ENCODE measurements around the gene TBP.
"Not testable (repeated sequence)": the region's sequence is repeated elsewhere in the genome, so short reads cannot be mapped to it uniquely, and the experiment has no call there.

The TBP gene

DNA sequence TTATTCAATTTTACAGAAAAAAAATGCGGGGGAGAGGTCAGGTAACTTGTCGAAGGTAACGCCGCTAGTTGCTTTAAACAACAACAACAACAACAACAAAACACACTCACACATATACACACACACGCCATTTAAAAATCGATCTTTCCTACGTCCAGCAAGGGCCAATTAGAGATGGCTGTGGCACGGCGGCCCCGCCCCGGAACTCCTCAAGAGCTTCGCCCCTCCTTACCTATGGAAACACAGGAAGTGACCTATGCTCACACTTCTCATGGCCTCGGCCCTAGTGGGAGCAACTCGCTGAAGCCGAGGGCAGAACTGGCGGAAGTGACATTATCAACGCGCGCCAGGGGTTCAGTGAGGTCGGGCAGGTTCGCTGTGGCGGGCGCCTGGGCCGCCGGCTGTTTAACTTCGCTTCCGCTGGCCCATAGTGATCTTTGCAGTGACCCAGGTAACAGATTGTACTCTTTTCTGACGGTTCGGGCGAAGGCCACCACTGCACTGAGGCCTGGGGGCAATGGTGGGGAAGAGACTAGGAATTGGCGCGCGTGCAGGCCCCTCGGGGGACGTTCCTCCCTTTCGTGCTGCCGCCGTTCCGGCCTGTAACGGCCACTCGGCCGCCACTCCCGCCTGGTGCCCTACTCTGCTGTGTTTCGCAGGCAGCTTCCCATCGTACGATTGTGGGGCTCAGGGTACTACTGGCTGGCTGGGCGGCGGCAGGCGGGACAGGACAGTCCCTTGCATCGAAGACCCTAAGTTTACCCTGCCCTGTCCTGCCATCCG is at the start of gene TBP:
TBP (plus strand) TSS at position 357 of the 783 bp plus-strand sequence. CDS start 2,661 bp downstream, outside the sequence.
- peak; percentile 95 for DNase-seq

DNA sequence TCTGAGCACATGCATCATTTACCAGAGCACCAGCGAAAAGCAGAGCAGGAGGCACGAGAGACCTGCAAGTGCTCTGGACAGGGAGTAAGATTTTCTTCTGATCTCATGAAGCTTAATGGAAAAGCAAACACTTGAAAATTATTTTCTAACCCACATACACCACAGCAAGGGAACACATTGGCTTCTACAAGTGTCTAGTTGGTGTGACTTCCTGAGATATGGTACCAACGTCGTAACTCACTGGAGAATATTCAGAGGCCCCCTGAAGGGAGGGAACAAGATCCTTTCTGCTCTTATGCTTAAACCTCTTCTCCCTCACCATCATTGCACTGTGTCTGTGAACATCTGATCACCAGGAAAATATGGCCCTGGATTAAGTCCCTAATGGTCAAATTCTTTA is 49.7 kb upstream of the TBP start:
- DNase-seq: no peak

DNA sequence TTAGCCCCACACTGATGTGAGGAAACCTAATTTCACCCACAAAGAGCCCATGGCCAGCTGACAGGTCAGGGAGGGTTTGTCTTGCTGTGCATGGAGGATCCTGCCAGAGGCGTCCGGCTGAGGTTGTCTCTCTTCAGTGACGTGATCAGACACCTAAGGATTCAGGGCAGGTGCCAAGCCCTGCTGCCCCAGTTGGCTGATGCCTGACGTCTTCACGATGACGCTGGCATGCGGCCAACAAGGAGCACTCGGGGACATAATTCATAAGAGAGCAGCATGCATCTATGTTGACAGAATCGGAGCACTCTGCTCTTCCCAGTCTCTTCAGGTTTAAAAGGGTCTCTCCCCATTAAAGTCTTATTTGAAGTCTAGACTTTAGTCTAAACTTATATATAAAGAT is 48.9 kb upstream of the TBP start:
- DNase-seq: no peak

DNA sequence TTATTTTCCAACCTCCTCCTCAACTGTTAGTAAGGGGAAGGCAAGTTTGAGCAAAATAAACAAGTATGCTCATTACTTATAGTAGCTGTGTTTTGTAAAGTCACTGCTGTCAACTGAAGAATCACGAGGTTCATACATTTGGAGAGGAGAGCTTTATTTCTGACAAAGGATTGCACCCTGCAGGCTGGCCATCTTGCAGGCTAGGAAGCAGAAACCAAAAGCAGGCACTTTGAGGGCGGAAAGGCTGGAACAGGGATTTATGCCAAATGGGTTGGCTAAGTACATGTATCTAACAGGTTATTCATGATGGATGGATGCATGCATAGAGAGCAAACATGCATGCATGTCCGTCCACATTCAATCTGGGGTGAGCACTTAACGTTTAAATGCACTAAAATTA is 47.7 kb upstream of the TBP start:
- DNase-seq: no peak

DNA sequence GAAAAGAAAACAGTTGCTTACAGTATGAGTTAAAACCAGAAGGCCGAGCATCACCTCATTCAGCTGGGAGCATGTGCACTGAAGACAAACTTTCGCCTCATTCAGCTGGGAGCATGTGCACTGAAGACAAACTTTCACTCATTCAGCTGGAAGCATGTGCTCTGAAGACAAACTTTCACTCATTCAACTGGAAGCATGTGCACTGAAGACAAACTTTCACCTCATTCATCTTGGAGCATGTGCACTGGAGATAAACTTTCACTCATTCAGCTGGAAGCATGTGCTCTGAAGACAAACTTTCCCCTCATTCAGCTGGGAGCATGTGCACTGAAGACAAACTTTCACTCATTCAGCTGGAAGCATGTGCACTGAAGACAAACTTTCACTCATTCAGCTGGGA is 46.4 kb upstream of the TBP start:
- not testable (repeated sequence) for DNase-seq

DNA sequence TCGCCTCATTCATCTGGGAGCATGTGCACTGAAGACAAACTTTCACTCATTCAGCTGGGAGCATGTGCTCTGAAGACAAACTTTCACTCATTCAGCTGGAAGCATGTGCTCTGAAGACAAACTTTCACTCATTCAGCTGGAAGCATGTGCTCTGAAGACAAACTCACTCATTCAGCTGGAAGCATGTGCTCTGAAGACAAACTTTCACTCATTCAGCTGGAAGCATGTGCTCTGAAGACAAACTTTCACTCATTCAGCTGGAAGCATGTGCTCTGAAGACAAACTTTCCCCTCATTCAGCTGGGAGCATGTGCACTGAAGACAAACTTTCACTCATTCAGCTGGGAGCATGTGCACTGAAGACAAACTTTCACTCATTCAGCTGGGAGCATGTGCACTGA is 45.9 kb upstream of the TBP start:
- not testable (repeated sequence) for DNase-seq

DNA sequence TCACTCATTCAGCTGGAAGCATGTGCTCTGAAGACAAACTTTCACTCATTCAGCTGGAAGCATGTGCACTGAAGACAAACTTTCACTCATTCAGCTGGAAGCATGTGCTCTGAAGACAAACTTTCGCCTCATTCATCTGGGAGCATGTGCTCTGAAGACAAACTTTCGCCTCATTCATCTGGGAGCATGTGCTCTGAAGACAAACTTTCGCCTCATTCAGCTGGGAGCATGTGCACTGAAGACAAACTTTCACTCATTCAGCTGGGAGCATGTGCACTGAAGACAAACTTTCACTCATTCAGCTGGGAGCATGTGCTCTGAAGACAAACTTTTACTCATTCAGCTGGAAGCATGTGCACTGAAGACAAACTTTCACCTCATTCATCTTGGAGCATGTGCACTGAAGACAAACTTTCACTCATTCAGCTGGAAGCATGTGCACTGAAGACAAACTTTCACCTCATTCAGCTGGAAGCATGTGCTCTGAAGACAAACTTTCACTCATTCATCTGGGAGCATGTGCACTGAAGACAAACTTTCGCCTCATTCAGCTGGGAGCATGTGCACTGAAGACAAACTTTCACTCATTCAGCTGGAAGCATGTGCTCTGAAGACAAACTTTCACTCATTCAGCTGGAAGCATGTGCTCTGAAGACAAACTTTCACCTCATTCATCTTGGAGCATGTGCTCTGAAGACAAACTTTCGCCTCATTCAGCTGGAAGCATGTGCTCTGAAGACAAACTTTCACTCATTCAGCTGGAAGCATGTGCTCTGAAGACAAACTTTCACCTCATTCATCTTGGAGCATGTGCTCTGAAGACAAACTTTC is 45.1 kb upstream of the TBP start:
- DNase-seq: not testable (repeated sequence)

DNA sequence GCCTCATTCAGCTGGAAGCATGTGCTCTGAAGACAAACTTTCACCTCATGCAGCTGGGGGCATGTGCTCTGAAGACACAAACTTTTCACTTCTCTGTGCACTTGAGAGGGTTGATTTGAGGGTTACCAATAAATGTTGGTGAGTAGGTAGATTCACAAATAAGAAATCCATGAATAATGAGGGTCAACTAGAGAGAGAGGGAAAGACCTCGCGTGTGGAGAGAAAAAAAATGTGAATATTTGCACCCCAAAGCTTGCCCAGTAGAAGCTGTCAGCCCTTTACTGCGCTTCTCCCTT is 44.5 kb upstream of the TBP start:
- no peak for DNase-seq

DNA sequence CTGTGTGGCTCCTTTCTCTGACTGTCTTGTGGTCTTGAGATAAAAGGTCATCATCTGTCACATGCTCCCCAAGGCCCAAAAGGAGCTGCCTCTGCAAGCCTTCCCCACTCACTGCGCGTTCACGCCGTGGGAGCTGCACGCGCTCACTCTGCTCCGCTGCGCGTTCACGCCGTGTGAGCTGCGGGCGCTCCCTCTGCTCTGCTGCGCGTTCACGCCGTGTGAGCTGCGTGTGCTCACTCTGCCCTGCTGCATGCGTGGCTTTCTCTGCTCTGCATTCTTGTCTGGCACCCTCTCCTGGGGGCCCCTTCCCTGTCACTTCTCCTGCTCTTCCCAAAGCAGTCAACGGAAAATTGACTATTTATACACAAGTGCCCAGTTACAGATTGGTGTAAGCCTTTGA is 43.5 kb upstream of the TBP start:
- DNase-seq: no peak

DNA sequence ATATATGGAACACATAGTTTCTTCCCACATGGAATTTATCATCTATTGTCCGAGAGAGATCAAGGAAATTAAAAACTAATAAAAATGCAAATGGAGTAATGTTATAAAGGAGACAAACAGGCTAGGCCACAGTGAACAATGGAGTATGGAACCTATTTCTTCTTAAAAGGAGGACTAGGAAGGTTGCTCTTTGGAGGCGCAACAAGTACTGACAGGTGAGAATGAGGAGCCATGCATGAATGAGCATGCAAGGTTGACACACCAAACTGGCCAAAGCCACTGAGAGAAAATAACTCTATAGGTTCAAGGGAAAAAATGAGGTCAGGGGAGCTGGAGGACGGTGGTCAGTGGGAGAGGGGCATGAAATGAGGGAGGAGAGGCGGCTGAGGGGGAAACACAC is 41.9 kb upstream of the TBP start:
- no peak for DNase-seq

DNA sequence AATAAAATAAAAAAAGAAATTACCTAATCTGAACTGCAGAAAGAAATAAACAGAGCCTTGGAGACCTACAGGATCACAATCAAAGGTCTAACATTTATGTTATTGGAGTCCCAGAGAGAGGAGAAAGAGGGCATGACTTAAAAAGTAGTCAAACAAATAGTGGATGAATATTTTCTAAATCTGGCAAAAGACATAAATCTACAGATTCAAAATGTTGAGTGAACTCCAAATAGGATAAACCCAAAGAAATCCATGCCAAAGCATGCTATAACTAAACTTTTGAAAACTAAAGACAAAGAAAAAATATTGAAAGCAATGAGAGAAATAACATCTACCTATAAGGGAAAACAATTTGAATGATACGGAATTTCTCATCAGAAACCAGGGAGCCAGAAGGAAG is 39.3 kb upstream of the TBP start:
- DNase-seq: no peak

DNA sequence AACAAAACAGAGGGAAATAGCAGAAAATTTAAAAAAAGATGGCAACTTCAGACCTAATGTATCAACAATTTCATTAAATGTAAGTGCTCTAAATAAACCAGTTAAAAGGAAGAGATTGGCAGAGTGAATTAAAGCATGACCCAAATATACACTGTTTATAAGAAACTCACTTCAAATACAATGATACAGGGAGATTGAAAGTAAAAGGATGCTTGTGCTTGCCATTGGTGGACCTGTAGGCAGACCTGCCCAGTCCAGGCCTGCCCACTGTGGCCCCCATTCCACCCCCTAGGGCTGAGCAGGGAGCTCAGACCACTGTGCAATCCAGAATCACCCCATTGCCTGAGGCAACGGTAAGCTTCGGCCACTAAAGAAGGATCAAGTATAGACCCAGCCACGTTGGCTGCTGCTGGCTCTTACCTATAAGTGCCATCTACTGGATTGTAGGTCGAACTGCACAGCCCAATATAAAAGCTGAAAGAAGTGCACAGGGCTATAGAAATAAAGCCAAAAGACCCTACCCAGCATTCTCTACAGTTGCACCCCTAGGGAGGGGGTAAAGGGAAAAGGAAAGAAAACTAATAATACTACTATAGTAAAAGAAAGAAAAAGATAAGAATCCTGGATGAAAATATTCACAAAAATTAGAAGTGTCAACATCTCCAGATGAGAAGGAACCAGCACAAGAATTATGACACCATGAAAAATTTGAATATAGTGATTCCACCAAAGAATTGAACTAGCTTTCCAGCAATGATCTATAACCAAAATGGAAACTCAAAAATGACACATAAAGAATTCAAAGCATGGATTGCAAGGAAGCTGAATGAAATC is 37.2 kb upstream of the TBP start:
- no peak for DNase-seq

DNA sequence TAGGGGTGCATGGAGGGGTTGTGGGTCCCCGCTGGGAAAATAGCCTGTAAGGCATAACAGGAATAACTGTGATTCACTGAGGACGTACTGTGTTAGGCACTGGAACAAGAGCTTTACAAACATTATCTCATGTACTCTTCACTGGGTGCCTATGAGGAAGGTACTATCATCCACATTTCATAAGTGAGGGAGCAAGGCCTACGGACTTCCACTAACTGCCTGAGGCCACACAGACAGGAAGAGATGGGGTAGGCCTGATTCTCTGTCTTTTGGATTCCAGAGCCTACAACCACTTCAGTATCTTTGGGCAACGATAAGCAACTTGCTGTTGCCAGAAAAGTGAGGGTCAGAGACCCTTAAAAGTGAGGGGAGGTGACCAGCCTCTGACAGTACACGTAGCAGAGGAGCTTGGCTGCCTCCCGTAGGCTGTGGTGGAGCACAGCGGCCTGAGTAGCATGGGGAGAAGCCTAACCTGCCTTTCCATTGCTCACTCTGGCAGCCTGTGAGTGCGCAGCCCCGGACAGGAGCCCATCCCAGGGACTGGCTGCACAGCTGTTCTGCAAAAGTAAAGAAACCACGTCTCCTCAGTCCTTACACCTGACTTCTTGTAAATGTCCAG is 31.5 kb upstream of the TBP start:
- DNase-seq: no peak

DNA sequence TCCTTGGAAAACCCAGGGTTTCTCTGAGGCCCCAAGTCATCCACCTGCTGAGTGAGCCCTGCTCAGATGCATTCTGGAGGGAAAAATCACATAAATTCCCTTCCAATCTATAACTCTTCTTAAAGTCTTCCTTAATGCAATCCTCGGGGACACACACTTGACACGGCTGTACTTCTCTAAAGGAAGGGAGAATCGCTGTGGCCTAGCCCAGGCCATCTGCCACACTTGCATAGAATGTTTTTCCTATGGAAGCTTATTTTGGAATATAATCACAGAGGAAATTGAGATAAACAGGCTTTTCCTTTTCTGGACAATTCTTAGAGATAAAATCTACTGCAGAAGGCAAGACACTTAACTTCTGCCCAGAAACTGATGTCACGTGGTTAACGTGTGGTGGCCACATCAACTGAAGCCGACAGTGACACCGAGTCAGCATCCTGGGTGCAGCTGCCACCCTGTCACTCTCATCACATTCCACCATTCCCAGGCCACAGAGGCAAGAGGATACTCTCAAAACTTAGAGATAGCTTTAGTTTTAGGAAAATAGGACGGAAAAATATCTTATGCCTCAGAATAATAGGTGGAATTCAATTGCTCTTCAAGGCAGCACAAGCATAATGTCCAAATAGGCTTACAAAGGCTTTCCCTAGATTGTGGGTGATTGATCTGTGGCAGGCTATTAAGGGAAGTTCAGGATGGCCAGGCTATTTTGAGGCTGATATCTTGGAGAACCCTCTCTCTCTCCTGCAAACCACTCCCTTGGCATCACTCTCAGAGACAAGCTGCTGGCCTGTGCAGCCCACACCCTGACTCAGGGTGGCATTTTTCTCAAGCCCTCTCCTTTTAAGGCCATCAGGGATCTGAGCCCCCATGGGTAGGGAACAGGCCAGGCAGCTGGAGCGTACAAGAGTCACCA is 30.7 kb upstream of the TBP start:
- DNase-seq: no peak

DNA sequence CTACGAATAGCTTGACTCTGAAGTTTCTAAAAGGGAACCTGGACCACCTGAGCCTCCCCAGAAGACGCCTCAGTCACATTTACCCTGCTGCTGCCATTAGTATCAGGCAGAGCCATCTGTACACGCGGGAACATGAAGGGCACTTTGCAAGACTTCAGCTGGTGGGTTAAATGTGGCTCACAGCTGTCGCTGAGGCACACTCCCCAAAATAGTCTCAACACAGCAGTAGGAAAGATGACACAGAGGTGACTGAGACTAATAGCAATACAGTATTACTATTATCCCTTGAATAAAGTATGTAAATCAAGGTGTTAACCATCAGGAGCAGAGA is 30.0 kb upstream of the TBP start:
- no peak for DNase-seq

DNA sequence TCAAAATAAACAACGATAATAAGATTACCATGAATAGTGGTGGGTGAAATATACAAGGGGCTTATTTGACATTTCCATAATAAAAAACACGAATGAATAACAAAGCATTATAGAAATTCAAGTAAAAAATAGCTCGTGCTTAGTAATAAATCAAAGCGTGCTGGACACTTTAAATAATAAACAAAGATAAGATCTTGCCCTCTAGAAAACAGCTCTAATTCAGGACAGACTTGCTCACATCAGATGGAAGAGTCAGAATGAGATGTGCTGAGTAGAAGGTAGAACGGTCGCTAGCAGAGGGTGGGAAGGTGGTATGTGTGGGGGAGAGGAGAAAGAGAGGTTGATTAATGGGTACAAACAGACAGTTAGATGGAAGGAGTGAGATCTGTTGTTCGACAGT is 28.4 kb upstream of the TBP start:
- DNase-seq: no peak

DNA sequence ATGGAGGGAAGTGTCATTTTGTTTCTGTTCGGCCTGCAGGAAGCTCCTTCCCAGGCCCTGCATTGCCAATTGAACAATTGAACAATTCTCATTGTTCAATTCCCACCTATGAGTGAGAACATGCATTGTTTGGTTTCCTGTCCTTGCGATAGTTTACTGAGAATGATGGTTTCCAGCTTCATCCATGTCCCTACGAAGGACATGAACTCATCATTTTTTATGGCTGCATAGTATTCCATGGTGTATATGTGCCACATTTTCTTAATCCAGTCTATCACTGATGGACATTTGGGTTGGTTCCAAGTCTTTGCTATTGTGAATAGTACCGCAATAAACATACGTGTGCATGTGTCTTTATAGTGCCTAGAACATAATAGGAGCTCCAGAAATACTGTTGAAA is 26.2 kb upstream of the TBP start:
- DNase-seq: not testable (repeated sequence)

DNA sequence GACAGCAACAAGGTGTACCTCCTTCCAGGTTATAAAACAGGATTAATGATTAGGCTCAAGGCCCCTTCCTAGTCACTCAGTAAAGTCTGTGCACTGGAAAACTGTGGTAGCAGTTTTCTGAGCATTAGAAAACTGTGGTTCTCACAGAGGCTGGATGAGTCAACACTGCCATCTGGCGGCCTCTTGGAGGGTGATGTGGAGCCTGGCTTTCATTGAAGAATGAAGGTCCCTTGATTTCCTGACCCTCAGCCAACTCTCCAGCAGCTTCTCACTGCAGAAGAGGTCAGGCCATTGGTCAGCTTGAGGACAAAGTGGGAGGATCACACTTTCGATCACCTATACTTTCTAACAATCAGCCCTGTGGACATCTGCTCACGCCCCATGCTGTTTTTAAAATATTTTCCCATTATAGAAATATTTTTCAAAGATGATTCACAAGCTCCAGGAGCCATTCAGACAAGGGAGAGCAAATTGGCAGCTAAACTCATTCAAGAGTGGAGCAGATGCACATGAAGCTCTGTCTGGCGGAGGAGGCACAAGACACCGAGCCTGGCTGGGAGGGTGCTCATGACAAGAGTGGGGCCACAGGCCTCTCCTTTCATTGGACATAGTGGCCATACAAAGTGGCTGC is 24.2 kb upstream of the TBP start:
- peak; percentile 53 for DNase-seq

DNA sequence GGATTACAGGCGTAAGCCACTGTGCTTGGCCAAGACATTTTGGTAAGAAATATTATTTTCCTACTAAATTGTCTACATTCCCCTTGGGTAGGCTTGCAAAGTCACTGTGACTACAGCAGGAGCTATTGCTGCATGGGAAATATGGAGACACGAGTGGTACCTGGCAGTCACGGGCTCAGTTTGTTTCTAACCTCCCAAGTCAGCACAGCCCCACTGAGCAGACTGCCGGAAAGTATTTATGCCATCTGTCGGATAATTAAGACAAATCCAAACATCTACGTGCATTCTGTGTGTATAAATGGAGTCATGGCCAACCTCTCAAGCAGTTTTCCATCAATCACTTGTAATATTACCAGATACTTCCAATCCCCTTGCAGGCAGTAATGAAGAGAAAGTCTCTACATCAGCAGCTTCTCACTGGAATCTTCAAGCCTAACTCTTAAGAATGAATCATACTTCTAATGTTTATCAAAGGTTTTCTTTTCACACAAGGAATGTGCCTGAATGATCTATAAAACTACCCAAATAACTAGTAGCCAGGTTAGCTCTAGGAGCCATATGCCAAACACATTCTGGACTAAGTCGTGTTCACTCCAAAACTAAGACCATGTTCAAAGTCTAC is 21.2 kb upstream of the TBP start:
- no peak for DNase-seq

DNA sequence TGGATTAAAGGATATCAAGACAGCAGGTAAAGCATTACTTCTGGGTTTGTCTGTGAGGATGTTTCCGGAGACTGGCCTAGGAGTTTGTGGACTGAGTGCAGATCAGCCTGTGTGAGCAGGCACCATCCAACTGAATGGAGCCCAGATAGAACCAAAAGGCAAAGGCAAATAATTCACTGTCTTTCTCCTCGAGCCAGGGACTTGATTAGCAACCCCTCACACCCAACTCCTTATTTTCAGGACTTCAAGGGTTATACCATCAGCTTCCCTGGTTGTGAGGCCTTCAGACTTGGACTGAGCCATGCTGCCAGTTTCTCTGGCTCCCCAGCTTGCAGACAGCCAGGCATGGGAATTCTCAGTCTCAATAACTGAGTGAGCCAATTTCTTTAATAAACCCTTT is 20.4 kb upstream of the TBP start:
- DNase-seq: no peak

DNA sequence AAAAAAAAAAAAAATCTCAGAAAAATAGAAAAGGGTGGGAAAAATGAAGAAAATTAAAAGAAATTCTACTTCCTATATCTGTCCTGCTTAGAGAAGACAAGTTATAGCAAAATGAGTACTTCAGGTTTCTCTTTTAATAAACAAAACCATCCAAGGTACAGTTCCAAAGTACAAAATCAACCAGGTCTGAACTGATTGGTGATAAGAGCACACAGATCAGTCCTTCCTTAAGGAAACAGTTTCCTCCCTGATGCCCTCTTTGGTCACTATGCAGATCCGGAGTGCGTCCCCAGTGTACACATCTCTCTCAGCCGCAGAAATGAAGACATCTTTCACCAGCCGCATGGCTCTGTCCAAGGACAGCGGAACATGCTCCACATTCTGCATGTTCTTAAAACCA is 19.2 kb upstream of the TBP start:
- DNase-seq: no peak
